NCI-H1417 (cell line): ENCODE measurements around the gene CCDC92.

ENCODE experiments used
- DNase-seq, 3 experiments: peaks; one replicate each; lab custom pipeline; 2025; lab: John Stamatoyannopoulos, UW

The CCDC92 gene

DNA sequence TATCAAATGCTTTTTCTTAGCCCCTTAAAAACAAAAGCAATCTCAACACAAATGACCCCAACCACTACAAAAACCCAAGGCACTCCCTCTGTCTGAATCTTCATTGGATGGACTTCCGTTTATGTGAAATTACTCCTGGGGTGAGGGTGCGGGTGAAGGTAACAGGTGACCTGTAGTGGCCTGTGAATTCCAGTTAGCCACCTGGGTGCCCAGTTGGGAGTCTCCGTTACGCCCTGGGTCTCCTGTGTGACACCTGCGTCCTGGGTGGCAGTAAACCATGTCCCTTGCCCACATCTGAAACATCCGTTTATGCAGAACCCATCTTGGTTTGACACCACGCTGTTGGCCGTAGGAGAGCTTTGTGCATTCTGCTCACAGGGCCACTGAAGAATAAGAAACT lies 62.6 kb downstream of the CCDC92 start:
- no peak for DNase-seq

DNA sequence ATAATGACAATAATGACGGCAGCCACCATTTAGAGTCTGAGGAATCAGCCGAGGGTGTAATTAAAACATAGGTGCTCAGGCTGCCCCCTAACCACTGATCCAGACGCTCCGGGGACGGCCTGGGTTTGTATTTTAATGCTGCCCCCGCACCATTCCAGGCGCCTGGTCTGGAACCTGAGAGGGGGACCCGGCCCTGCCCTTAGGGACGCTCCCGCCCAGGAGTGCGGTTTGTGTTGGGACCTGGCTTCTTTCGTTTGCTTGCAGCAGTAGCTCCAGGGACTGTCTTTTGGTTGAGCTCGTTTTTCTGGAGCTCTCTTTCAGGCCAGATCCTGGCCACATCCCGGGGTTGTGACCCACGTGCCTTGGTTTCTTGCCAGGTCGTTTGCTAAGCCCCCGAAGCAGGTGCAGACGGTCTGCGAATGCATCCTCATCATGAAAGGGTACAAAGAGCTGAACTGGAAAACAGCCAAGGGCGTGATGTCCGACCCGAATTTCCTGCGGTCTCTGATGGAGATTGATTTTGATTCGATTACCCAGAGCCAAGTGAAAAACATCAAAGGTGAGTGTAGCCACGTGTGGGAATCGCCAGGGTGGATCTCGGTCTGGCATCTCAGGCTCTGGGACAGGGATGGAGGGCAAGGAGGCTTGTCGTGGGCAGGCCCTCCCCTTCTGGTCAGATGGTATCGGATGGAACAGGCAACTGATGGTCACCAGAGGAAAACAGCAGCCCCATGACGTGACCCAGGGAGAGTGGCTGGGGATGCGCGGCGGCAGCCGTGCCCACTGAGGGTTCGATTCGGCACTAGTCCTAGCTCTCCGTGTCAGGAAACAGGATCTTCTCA lies 63.5 kb downstream of the CCDC92 start:
- DNase-seq: peak in 1 of 3 experiments; percentile 11

DNA sequence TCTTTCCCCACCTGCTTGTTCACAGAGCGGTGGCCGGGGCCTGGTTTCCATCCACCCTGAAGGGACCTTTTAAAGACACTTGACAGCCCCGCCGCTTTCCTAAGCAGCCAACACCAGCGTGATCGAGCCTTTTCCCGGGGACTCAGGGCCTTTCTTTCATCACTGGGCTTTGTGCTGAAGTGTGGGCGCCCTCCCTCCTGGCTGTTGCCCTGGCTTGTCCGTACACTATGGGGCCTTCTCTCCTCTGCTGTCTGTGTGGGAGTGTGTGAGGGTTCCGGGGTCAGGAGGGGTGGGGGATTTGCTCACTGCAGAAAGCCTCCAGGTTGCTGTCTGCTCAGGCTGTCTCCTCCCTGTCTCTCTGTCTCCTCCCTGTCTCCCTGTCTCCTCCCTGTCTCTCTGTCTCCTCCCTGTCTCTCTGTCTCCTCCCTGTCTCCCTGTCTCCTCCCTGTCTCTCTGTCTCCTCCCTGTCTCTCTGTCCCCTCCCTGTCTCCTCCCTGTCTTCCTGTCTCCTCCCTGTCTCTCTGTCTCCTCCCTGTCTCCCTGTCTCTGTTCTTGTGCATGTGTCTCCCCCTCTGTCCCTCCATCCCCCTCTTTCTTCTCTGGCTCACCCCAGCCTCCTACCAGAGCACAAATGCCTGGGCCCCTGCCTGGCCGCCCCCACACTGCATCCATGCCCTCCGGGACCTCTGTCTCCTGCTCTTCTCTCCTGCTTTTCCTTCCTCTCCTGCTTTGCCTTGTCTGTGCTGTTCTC lies 64.7 kb downstream of the CCDC92 start:
- no peak for DNase-seq

DNA sequence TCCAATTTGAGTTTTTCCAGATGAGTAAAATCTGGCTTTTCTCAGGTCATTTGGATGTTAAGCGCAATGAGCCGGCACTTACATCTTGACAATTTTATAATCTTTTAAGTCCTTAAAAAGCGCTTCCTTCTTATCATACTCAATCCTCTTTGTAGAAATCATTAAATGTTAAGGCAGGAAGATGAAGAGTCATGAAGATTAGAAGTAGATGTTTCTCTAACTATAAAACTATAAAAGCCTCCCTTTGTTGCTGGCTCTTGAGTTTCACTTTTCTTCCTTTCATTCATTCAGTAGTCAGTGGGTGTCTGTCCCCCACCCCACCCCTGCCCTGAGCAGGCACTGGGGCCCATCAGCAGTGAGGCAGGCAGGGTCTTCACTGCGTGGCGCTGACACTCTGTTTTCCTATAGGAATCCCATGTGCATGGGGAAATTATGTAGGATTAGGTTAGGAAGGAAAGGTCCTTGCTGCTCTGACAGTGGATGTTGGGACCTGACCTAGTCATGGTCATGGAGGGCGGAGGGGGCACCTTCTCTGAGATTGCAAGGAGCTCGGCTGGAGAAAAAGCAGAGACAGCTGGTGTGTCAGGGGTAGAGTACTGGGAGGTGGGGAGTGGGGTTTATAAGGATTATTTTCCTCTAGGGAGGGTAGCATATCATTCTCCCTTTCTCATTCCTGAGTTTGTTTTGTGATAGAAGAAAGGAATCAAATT lies 65.8 kb downstream of the CCDC92 start:
- no peak for DNase-seq

DNA sequence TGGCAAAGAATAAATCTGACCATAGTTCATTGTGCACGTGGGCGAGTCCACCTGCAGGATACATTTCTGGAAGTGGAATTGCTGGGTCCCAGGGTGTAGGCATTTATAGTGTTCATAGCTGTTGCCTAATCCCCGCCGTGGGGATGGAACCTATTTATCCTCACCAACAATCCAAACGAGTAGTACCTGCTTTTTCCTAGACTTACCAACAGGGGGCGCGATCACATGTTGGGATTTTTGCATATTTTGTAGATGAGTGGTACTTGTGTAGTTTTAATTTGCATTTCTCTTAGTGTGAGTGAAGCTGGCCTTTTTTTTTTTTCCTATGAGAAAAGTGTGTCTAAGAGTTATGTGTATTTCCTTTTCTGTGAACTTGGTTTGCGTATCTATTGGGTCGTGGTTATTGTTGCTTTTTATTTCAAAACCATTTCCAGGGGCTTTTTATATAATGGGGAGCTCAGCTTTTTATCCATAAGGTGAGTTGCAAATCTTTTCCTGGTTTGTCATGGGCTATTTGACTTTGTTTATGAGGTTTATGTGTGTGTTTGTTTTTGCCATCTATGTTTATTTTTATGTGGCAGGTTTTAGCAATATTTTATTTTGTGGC lies 67.2 kb downstream of the CCDC92 start:
- DNase-seq: peak; percentile 20 to 68 (median 57)

DNA sequence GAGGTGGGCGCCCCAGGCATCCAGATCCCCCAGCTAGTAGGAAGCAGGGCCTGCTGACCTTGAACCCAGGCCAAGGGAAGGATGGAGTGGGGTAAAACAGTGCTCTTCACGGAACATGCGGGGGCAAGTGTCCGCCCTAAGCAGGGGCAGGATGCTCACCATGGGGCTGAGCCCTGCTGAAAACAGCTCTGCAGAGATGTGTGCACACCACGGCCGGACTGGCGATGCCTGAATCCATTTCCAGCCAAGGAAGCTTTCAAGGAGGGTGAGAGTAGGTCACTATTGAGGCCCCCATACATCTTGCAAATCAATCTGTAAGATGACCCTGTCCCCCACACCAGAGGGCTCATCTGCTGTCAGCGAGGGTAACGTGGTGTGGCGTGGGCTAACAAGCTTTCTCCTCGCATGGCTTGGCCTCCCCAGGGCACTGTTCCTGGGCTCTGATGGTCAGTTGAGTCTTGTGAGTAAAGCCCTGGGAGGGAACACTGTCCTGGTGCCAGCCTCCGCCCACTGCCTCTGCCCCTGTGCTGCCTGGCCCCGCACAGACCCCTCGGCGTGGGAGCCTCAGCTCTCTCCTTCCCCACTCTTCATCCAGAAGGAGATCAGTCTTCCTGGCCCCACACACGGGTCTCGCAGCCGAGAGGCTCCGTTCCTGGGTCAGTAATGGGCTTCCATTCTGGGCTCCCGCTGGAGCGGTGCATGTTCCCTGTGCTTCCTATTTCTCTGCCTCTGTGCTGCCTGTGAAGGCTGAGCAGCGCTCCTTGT lies 69.1 kb downstream of the CCDC92 start:
- DNase-seq: no peak

DNA sequence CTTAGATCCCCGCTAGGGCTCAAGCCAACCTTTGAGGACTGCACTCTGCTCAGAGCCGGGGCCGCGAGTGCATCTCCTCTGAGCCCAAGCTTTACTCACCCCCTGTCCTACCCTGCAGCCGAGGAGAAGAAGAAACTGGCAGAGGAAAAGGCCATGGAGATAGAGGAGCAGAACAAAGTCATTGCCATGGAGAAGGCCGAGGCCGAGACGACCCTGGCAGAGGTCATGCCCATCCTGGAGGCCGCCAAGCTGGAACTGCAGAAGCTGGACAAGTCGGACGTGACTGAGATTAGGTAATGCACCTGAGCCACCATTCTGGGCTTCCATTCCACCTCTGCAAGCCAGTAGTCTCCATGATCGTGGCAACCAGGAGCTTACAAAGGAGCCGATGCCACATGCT lies 69.8 kb downstream of the CCDC92 start:
- DNase-seq: no peak

DNA sequence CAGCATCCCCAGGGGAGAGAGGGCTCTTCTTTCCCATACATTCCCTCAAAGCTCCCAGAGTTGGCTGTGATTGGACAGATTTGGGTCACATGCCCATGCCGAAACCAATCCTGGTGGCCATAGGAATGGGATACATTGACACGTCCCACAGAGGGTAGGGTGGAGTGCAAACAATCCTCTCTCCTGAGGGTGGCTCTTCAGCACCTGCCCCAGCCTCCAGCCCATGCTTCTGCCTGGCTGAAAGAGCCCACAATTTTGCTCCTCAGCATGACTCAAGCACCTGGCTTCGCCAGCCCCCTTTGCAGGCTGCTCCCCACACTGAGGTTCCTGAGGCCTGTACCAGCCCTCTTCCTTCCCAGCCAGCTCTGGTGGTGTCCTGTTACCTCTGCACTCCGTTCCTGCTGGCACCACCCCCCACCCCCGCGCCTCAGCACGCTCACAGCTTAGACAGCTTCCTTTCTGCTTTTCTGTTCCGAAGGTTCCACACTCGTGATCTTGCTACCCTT lies 71.7 kb downstream of the CCDC92 start:
- DNase-seq: peak in 2 of 3 experiments; percentile 37 to 74

DNA sequence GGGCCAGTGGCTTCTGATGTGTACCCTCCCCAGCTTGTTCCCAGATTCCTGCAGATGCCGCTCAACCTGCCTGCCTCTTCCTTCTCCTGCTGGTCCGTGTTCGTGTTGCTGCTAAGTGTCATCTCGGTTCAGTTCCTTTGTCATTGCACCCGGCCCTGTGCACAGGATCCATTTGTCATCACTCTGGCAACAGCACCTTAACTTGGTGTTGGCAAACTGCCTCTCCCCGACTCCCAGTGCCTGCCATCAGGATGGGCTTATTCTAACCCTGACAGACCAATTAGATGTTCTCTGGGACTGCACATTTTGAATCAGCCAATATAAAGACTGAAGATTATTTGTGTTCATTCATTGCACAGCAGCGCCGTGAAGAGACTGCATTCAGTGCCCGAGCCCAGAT lies 73.3 kb downstream of the CCDC92 start:
- DNase-seq: no peak

DNA sequence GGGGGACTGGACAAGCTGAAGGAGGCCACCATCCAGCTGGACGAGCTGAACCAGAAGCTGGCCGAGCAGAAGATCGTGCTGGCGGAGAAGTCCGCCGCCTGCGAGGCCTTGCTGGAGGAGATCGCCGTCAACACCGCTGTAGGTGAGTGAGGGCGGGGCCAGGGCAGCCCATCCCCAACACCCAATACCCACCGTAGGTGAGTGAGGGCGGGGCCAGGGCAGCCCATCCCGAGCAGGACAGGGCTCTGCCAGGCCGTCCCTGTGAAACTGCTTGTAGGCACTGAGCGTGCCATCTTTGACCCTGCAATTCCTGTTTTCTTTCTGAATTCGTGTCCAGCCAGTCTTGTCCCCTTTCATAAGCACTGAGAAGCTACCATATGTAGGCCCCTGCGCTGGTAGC lies 74.0 kb downstream of the CCDC92 start:
- DNase-seq: no peak

DNA sequence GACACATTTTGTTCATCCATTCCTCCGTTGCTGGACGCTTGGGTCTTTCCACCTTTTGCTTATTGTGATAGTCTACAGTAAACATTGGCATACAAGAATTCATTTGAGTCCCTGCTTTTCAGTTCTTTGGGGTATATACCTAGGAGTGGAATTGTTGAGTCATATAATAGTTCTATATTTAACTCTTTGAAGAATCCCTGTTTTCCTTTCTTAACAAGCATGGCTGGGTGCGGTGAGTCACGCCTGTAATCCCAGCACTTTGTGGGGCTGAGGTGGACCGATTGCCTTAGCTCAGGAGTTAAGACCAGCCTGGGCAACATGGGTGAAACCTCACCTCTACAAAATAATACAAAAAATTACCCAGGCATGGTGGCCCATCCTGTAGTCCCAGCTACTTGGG lies 75.4 kb downstream of the CCDC92 start:
- DNase-seq: no peak

DNA sequence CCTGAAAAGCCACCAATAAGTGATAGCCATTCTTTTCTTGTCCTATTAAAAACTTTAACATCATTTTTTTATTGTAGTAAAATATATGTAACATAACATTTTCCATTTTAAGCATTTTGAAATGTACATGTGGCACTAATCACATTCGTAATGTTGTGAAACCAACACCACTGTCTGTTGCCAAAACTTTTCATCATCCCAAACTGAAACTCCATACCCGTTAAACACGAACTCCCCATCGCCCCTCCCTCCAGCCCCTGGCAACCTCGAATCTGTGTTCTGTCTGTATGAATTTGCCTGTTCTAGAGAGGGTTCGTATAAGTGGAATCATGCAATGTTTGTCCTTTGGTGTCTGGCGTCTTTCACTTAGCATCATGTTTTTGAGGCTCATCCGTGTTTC lies 75.9 kb downstream of the CCDC92 start:
- no peak for DNase-seq

DNA sequence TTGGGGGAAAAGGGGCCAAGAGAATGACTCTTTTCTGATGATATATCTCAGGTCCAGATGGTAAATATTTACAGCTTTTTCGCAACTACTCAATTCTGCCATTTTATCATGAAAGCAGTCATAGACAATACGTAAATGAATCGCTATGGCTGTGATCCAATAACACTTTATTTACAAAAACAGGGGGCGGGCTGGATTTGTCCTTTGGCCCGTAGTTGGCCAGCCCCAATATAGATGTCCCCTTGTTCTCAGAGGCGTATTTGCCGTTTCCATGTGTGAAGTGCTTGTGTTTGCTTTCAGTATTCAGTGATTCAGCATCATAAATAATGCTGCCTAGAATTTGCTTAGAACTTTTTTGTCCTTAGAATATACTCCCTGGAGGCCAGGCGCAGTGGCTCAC lies 77.2 kb downstream of the CCDC92 start:
- DNase-seq: no peak

DNA sequence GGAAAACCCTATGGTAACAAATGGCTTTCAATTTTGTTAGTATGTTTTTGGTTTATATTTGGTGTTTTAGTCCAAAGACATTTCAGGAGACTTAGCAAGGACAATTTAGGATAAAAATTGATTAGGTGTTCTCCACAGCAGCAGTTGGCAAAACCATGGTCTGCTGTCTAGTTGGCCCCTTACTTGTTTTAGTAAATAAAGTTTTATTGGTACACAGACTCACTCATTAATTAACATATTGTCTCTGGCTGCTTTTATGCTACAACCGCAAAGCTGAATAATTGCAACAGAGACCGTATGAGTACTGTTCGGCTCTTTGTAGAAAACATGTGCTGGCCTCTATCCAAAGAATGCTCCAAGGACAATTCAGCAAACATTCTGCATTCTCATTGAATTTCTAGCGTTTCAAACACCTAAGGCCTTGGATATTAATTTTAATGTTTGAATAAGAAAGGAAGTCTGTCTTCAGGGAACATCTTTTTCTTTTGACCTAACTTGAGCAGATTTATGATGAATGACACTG lies 77.7 kb downstream of the CCDC92 start:
- DNase-seq: no peak

DNA sequence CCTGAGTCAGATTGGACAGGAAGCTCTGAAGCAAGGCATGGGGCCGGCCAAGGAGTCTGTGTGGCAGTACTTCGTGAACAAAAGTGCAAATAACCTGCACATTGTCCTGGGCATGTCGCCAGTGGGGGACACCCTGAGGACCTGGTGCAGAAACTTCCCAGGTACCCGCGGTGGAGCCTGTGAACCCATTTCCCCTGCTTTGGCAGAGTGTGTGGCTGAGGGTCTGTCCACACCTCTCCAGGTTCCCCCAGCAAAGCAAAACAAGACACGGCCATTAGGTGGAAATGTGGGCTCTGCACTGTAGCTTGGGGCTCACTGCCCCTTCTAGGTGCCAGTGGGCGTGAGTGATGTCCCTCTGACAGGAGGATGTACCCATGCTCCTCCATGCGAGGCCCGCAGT lies 79.4 kb downstream of the CCDC92 start:
- no peak for DNase-seq

DNA sequence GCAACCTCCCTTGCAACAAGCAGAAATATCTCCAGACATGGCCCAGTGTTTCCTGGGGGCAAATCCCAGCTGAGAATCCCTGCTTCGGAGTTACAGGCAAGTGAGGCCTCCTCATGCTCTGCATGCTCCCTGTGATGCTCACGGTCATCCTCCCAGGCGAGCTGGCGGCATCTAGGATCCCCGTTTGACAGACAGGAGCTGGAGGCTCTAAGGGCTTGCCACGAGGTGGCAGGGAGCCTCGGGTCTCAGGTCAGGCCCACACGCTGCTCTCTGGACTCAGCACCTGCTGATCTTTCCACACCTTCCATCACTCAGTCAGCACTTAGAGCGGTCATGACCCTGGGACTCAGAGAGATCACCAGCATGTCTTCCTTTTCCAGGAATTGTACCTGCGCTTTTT lies 79.8 kb downstream of the CCDC92 start:
- DNase-seq: no peak

DNA sequence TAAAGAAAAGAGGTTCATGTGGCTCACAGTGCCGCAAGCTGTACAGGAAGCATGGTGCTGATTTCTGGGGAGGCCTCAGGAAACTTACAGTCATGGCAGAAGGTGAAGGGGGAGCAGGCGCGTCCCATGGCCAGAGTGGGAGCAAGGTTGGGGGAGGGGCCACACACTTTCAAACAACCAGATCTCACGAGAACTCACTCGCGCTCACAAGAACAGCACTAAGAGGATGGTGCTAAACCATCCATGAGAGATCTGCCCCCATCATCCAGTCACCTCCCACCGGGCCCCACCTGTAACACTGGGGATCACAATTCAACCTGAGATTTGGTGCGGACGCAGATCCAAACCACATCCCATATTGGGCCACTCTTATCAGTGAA lies 80.5 kb downstream of the CCDC92 start:
- DNase-seq: no peak

DNA sequence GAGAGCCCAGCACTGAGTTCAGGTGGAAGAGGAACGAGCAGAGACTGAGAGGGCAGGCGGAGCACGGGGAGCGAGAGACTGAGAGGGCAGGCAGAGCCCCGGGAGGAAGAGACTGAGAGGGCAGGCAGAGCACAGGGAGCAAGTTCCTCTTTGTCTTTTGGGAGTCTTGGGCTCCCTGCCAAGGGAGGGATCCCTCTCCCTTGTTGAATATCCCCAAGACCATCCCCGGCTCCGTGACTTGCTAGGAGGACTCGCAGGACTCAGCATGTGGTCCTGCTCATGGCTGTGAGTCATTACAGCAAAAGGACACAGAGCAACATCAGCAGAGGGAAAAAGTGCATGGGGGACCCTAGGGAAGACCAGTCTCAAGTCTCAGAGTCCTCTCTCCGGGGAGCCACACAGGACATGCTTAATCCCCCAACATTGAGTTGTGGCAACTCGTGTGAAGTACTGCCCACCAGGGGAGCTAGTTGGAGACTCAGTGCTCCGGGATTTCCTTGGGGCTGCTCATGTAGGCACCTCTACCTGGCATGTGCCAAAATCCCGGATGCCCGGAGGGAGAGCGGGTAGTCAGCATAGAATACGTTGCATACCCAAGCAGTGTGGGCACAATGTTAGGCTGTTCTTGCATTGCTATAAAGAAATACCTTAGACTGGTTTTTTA lies 81.0 kb downstream of the CCDC92 start:
- no peak for DNase-seq

DNA sequence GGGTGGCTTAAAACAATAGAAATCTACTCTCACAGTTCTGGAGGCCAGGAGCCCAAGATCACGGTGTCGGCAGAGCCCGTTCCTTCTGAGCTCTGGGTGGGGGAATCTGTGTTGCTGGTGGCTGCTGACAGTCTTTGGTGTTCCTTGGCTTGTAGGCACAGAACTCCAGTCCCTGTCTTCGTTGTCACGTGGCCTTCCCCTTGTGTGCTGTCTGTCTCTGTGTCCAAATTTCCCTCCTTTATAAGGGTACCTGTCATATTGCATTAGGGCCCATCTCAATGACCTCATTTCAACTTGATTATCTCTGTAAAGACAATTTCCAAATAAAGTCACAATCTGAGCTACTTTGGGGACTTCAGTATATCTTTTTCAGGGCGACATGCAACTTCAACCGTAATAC lies 81.6 kb downstream of the CCDC92 start:
- DNase-seq: no peak

DNA sequence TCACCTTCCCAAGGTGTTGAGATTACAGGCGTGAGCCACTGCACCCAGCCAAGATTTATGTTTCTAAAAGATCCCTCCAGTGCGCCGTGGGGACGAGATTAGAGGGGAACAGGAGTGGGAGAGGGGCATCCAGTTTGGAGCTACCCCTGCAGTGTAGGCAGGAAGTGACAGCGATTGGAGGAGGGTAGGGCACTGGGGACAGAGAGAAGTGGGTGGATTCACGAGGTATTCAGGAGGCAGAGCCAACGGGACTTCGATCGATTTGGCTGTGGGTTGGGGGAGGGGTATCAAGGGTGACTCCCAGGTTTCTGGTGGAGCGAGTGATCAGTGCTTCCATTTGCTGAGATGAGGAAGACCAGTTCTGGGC lies 82.1 kb downstream of the CCDC92 start:
- DNase-seq: no peak
